B cell (primary cell): ENCODE measurements around the gene CEP85. TPM values are rescaled to one million over a fixed set of nuclear protein-coding genes. Genes with fewer than 3 reads are reported as not detected.

Experiments
- ATAC-seq: fragments of 200-7000 bp; cut with Tn5 transposase; one replicate; pipeline ENCODE4 v1.10.0; 2021; ENCODE audit warnings: low read depth, mild to moderate bottlenecking, moderate number of reproducible peaks, moderate library complexity
- CTCF ChIA-PET: fragments of 350-600 bp; sonication (Branson Sonifier 250); formaldehyde crosslinking; loops from one replicate; lab custom pipeline; 2021; ENCODE audit warnings: antibody characterized with exemption, inconsistent platforms; lab: Charles Lee
- POLR2A ChIA-PET: fragments of 350-600 bp; sonication (Branson Sonifier 250); formaldehyde crosslinking; loops from one replicate; lab custom pipeline; 2021; ENCODE audit warnings: antibody characterized with exemption; lab: Charles Lee
- DNase-seq: peaks from one replicate; pipeline ENCODE4 v3.0.0; 2013
- H2AFZ ChIP-seq: 2 replicates; pipeline ENCODE4 v1.6.1; 2012; ENCODE audit warnings: mild to moderate bottlenecking, low read depth, low read length; ENCODE audit not compliant: insufficient read depth, poor library complexity, severe bottlenecking
- H3K27ac ChIP-seq, 2 donors: 1 replicate in 1 of 2; 2 replicates in 1 of 2; pipeline ENCODE4 v1.5.1; 2012 to 2013; ENCODE audit warnings: low read length in 2 of 2, mild to moderate bottlenecking in 2 of 2, moderate library complexity in 1 of 2
- H3K27me3 ChIP-seq, 4 experiments: fragments of 200-600 bp in 1 of 4; sonication (generic) in 1 of 4; replicated peaks in 1 of 4; 1 replicate in 2 of 4; 2 replicates in 2 of 4; pipeline versions ENCODE4 v1.6.1 to v1.7.0; 2013 to 2016; ENCODE audit warnings: low read length in 3 of 4, mild to moderate bottlenecking in 2 of 4, mixed read lengths in 1 of 4, moderate library complexity in 1 of 4; ENCODE audit not compliant: insufficient read depth in 4 of 4, control insufficient read depth in 3 of 4; ENCODE audit errors: control extremely low read depth in 1 of 4
- H3K36me3 ChIP-seq, 2 experiments: replicated peaks in 1 of 2; 1 replicate in 1 of 2; 2 replicates in 1 of 2; pipeline versions ENCODE4 v1.6.1 to v1.7.1; 2013; ENCODE audit warnings: low read length in 1 of 2; ENCODE audit not compliant: insufficient read depth in 2 of 2, control insufficient read depth in 1 of 2; ENCODE audit errors: control extremely low read depth in 1 of 2, extremely low read depth in 1 of 2
- H3K4me1 ChIP-seq, 2 donors: fragments of 200-600 bp in 1 of 2; sonication (generic) in 1 of 2; 1 replicate in 1 of 2; 2 replicates in 1 of 2; pipeline versions ENCODE4 v1.5.1 to v1.6.1; 2013 to 2017; ENCODE audit warnings: low read length in 2 of 2; ENCODE audit not compliant: control insufficient read depth in 2 of 2, insufficient read depth in 2 of 2
- H3K4me2 ChIP-seq: replicated peaks from 2 replicates; pipeline ENCODE3; 2012; ENCODE audit warnings: mild to moderate bottlenecking, low read depth, low read length; ENCODE audit not compliant: poor library complexity, severe bottlenecking
- H3K4me3 ChIP-seq, 5 experiments: fragments of 200-600 bp in 1 of 5; sonication (generic) in 1 of 5; 1 replicate in 3 of 5; 2 replicates in 2 of 5; pipeline versions ENCODE4 v1.5.1 to v1.7.0; 2011 to 2016; ENCODE audit warnings: low read length in 4 of 5, mild to moderate bottlenecking in 4 of 5, low read depth in 2 of 5, control low read depth in 1 of 5, moderate library complexity in 1 of 5; ENCODE audit not compliant: insufficient read depth in 1 of 5; ENCODE audit errors: control extremely low read depth in 1 of 5, extremely low read depth in 1 of 5
- H3K79me2 ChIP-seq: fragments of 200-600 bp; sonication (generic); one replicate; pipeline ENCODE4 v1.6.0; 2016; ENCODE audit warnings: low read length; ENCODE audit not compliant: control insufficient read depth, insufficient read depth
- H3K9ac ChIP-seq: fragments of 200-600 bp; sonication (generic); 2 replicates; pipeline ENCODE4 v1.6.1; 2017; ENCODE audit warnings: mild to moderate bottlenecking, low read length, moderate library complexity
- H3K9me3 ChIP-seq, 3 donors: one replicate each; pipeline versions ENCODE4 v1.6.1 to v1.7.1; 2013; ENCODE audit warnings: low read length in 2 of 3; ENCODE audit not compliant: control insufficient read depth in 2 of 3, insufficient read depth in 1 of 3; ENCODE audit errors: control extremely low read depth in 1 of 3
- H4K20me1 ChIP-seq: 2 replicates; pipeline ENCODE4 v1.6.0; 2012; ENCODE audit warnings: mild to moderate bottlenecking, low read length; ENCODE audit not compliant: insufficient read depth, control insufficient read depth, poor library complexity, severe bottlenecking
- H3K27ac Mint-ChIP-seq: one replicate; pipeline ENCODE4 v1.8.0; 2021; ENCODE audit warnings: mixed read lengths
- H3K27me3 Mint-ChIP-seq: one replicate; pipeline ENCODE4 v1.8.0; 2021; ENCODE audit warnings: mixed read lengths
- H3K4me1 Mint-ChIP-seq: one replicate; pipeline ENCODE4 v1.8.0; 2021; ENCODE audit warnings: mixed read lengths
- H3K4me3 Mint-ChIP-seq: one replicate; pipeline ENCODE4 v1.8.0; 2021; ENCODE audit warnings: mixed read lengths
- H3K9me3 Mint-ChIP-seq: one replicate; pipeline ENCODE4 v1.8.0; 2022; ENCODE audit warnings: mixed read lengths; ENCODE audit not compliant: insufficient read depth
- CTCF ChIP-seq: fragments of 200-600 bp; IDR thresholded peaks from one replicate; pipeline ENCODE4 v1.8.0; 2022; ENCODE audit warnings: antibody characterized with exemption, mild to moderate bottlenecking
- EZH2 ChIP-seq: IDR thresholded peaks from 2 replicates; pipeline ENCODE4 v1.6.1; 2012; ENCODE audit warnings: borderline replicate concordance, low read depth, mild to moderate bottlenecking, moderate library complexity, low read length; ENCODE audit not compliant: insufficient read depth, poor library complexity, severe bottlenecking
- WGBS: methylation state at CpG from one replicate; pipeline ENCODE4 v1.1.5; 2013; ENCODE audit warnings: missing lambda C conversion rate; ENCODE audit not compliant: insufficient coverage; 5-methylcytosine and 5-hydroxymethylcytosine counted together
- intact Hi-C: fragments of 100-400 bp; cut with micrococcal nuclease; formaldehyde crosslinking; loops from one replicate; pipeline ENCODE4 v1.10.0; 2022
- polyA plus RNA-seq: library from polyadenylated mRNA; depleted of rRNA; stranded (reverse); fragments of >200 nt; gene quantifications from 2 replicates; pipeline ENCODE4 v1.2.3, GENCODE V29; 2012
- total RNA-seq, 2 donors: library from RNA; stranded (reverse); fragments of 120-200 nt in 1 of 2; gene quantifications; 1 replicate in 1 of 2; 2 replicates in 1 of 2; pipeline versions ENCODE4 v1.2.3 to v1.2.4, GENCODE V29; 2013 to 2022

CEP85 gene
- total and polyA plus RNA-seq, 2 donors (not counting 1 experiment from before 2014, with no cell fraction given), result 16.2 to 16.3 TPM

GRCh38 chr1:26184883-26185282 lies 49.1 kb upstream of the CEP85 start:
- H3K27ac Mint-ChIP-seq, result no peak overlapping the region
- H3K27me3 ChIP-seq, result no peaks in the 10 kb centered on the region
- no peaks in the 10 kb centered on the region for H3K27me3 Mint-ChIP-seq
- ATAC-seq (no peak), DNase-seq (no peak)
- H3K4me1 ChIP-seq, result no peaks in the 10 kb centered on the region
- WGBS, result 97% methylated on average over 17 of the region's 21 CpGs
- no peaks in the 10 kb centered on the region for H3K9me3 ChIP-seq
- no peaks in the 10 kb centered on the region for H3K9me3 Mint-ChIP-seq
- H3K4me3 Mint-ChIP-seq, result no peak overlapping the region
- TF ChIP-seq EZH2 (no peak), CTCF (no peak)
- H3K4me1 Mint-ChIP-seq, result no peaks in the 10 kb centered on the region
- H2AFZ ChIP-seq, result no peak overlapping the region
- no peak overlapping the region for H3K4me3 ChIP-seq
- intact Hi-C loops, result no loop called here
- no peaks in the 10 kb centered on the region for H4K20me1 ChIP-seq
- H3K9ac ChIP-seq, result no peak overlapping the region
- H3K4me2 ChIP-seq, result no peak overlapping the region
- POLR2A ChIA-PET, result no interaction called here
- no peaks in the 10 kb centered on the region for H3K36me3 ChIP-seq
- no peak overlapping the region for H3K27ac ChIP-seq
- H3K79me2 ChIP-seq, result no peaks in the 10 kb centered on the region
- CTCF ChIA-PET, result no interaction called here

- Mint-ChIP-seq H3K27ac (no peak overlapping the region), H3K4me3 (no peak overlapping the region), H3K9me3 (no peaks in the 10 kb centered on the region), H3K4me1 (no peaks in the 10 kb centered on the region), H3K27me3 (no peaks in the 10 kb centered on the region)
- Histone ChIP-seq H3K4me3 (no peak overlapping the region), H3K4me2 (no peak overlapping the region), H3K27ac (no peak overlapping the region), H3K9me3 (no peaks in the 10 kb centered on the region), H3K36me3 (no peaks in the 10 kb centered on the region), H3K79me2 (no peaks in the 10 kb centered on the region), H3K9ac (no peak overlapping the region), H4K20me1 (no peaks in the 10 kb centered on the region), H2AFZ (no peak overlapping the region), H3K4me1 (no peaks in the 10 kb centered on the region), H3K27me3 (no peaks in the 10 kb centered on the region)
- intact Hi-C loops, result no loop called here
- CTCF ChIA-PET, result interaction anchor here (1.3 kb wide), 1 partner anchor 230 kb away, joined by 3 read pairs; no protein-coding TSS in a partner anchor
- POLR2A ChIA-PET, result no interaction called here
- ATAC-seq, result no peak
- DNase-seq, result no peak
- WGBS, result no CpG with 5 or more reads among the region's 6 CpGs
- TF ChIP-seq EZH2, result no peak
- no peak for TF ChIP-seq CTCF
These were observed 46.1 kb upstream of the CEP85 start for GRCh38 chr1:26187882-26188281.
